K562 (cell line): ENCODE results near the gene ICAM3. TPM values are rescaled to one million over a fixed set of nuclear protein-coding genes. Genes with fewer than 3 reads are reported as not detected.

ENCODE experiments used
- ATAC-seq: fragments of 200-7000 bp; cut with Tn5 transposase; 3 replicates; pipeline ENCODE4 v1.9.1; 2020; ENCODE audit warnings: moderate library complexity
- BruUV-seq: library from RNA; stranded (reverse); fragments of 400-500 nt; replicated peaks from 2 replicates; lab custom pipeline; 2021; lab: Mats Ljungman, UMichigan
- CTCF ChIA-PET: fragments of 300-600 bp; formaldehyde crosslinking; extraction: SDS; loops from one replicate; lab custom pipeline; 2021; ENCODE audit warnings: low intra/inter-chr PET ratio; lab: Yijun Ruan, JAX
- POLR2A ChIA-PET: fragments of 300-600, 350-650 bp; sonication (Branson Sonifier 250); formaldehyde crosslinking; extraction: SDS; loops from one replicate; lab custom pipeline; 2021; ENCODE audit warnings: antibody characterized with exemption, inconsistent platforms; lab: Yijun Ruan, JAX
- DNase-seq, 4 experiments: peaks; one replicate each; pipeline versions ENCODE4 v3.0.0 to v3.0.0-alpha.2; 2011 to 2018; ENCODE audit warnings: low spot score in 3 of 4, mixed read lengths in 3 of 4; ENCODE audit errors: extremely low read depth in 1 of 4
- FAIRE-seq: peaks from 2 replicates; lab custom pipeline; 2011; peaks lifted over from hg19 to GRCh38; lab: Jason Lieb, UNC
- H2AFZ ChIP-seq: 2 replicates; pipeline ENCODE4 v1.6.0; 2011; ENCODE audit warnings: low read depth, low read length, control low read depth, inconsistent platforms
- H3K27ac ChIP-seq: fragments of 200-600 bp; 3 replicates; pipeline ENCODE4 v1.8.0; 2011; ENCODE audit warnings: low read depth, mild to moderate bottlenecking, control low read depth, inconsistent platforms, low read length, moderate library complexity, mixed read lengths; ENCODE audit errors: extremely low read depth
- H3K27me3 ChIP-seq, 2 experiments: fragments of 300-600 bp in 1 of 2; 2 replicates in 1 of 2; 3 replicates in 1 of 2; pipeline versions ENCODE4 v1.6.0 to v1.8.0; 2011; ENCODE audit warnings: inconsistent platforms in 2 of 2, low read length in 2 of 2, mild to moderate bottlenecking in 1 of 2, mixed read lengths in 1 of 2, moderate library complexity in 1 of 2; ENCODE audit not compliant: control insufficient read depth in 2 of 2, insufficient read depth in 2 of 2
- H3K36me3 ChIP-seq: fragments of 300-600 bp; 3 replicates; pipeline ENCODE4 v1.8.0; 2011; ENCODE audit warnings: mild to moderate bottlenecking, low read length, inconsistent platforms; ENCODE audit not compliant: control insufficient read depth, insufficient read depth
- H3K4me1 ChIP-seq, 2 experiments: fragments of 200-600 bp in 1 of 2; replicated peaks in 1 of 2; 2 replicates in 1 of 2; 3 replicates in 1 of 2; pipeline versions ENCODE4 v1.5.1 to v1.8.0; 2011; ENCODE audit warnings: inconsistent platforms in 2 of 2, low read length in 2 of 2, mild to moderate bottlenecking in 1 of 2, mixed read lengths in 1 of 2, moderate library complexity in 1 of 2; ENCODE audit not compliant: control insufficient read depth in 2 of 2, insufficient read depth in 2 of 2
- H3K4me2 ChIP-seq: 2 replicates; pipeline ENCODE4 v1.6.1; 2011; ENCODE audit warnings: low read length, control low read depth, inconsistent platforms, mixed read lengths; ENCODE audit not compliant: insufficient read depth
- H3K4me3 ChIP-seq: fragments of 200-600 bp; sonication (generic), shearing (Covaris generic); 2 replicates; pipeline ENCODE4 v1.5.1; 2016; ENCODE audit warnings: control low read depth, inconsistent platforms
- H3K79me2 ChIP-seq: fragments of 200-600 bp; 3 replicates; pipeline ENCODE4 v1.8.0; 2011; ENCODE audit warnings: low read length, inconsistent platforms; ENCODE audit not compliant: control insufficient read depth, insufficient read depth
- H3K9ac ChIP-seq, 2 experiments: 2 replicates each; pipeline versions ENCODE4 v1.6.0 to v1.6.1; 2011; ENCODE audit warnings: low read depth in 2 of 2, low read length in 2 of 2, control low read depth in 1 of 2, inconsistent platforms in 1 of 2, mild to moderate bottlenecking in 1 of 2, mixed read lengths in 1 of 2; ENCODE audit not compliant: insufficient read depth in 1 of 2
- H3K9me1 ChIP-seq: one replicate; pipeline ENCODE4 v1.6.0; 2011; ENCODE audit warnings: inconsistent platforms, mild to moderate bottlenecking, low read length, moderate library complexity; ENCODE audit not compliant: control insufficient read depth, insufficient read depth
- H3K9me3 ChIP-seq: replicated peaks from 2 replicates; pipeline ENCODE4 v1.5.1; 2011; ENCODE audit warnings: low read depth, low read length, inconsistent platforms; ENCODE audit not compliant: control insufficient read depth, insufficient read depth
- H4K20me1 ChIP-seq: replicated peaks from 2 replicates; pipeline ENCODE4 v1.6.1; 2011; ENCODE audit warnings: low read length, inconsistent platforms, mixed read lengths; ENCODE audit not compliant: control insufficient read depth, insufficient read depth
- BRF1 ChIP-seq: IDR thresholded peaks from 3 replicates; pipeline ENCODE4 v1.6.1; 2011; ENCODE audit warnings: borderline replicate concordance, mild to moderate bottlenecking; ENCODE audit not compliant: insufficient read length; ENCODE audit errors: extremely low read depth
- HCFC1 ChIP-seq: IDR thresholded peaks from 2 replicates; pipeline ENCODE4 v1.6.1; 2012; ENCODE audit warnings: low read depth, low read length, improper control_type of control experiment
- SIX5 ChIP-seq, 2 experiments: IDR thresholded peaks; 2 replicates each; pipeline ENCODE4 v1.6.1; 2011; ENCODE audit warnings: low read length in 2 of 2, borderline replicate concordance in 1 of 2, low read depth in 1 of 2, mild to moderate bottlenecking in 1 of 2, moderate library complexity in 1 of 2; ENCODE audit not compliant: insufficient read depth in 1 of 2
- TCF7 ChIP-seq: sonication (generic); IDR thresholded peaks from 2 replicates; pipeline ENCODE4 v1.6.1; 2016; ENCODE audit warnings: antibody characterized with exemption, borderline replicate concordance
- TSC22D4 ChIP-seq: fragments of 450-650 bp; IDR thresholded peaks from 2 replicates; pipeline ENCODE4 v1.6.1; 2016; ENCODE audit warnings: missing genetic modification characterization, missing biosample characterization, control low read depth
- ZNF124 ChIP-seq: sonication (generic); formaldehyde crosslinking; IDR thresholded peaks from 2 replicates; pipeline ENCODE4 v1.8.1; 2022; ENCODE audit warnings: missing genetic modification reagents
- ZNF143 ChIP-seq: sonication (generic); formaldehyde crosslinking; IDR thresholded peaks from 2 replicates; pipeline ENCODE4 v1.9.0; 2022; ENCODE audit warnings: mild to moderate bottlenecking, missing genetic modification reagents
- WGBS: fragments of 100-300 bp; shearing (Covaris generic); methylation state at CpG from one replicate; pipeline ENCODE4 v1.1.6; 2016; ENCODE audit warnings: low coverage, mixed read lengths; ENCODE audit not compliant: insufficient coverage; ENCODE audit errors: missing lambda C conversion rate; 5-methylcytosine and 5-hydroxymethylcytosine counted together
- in situ Hi-C: fragments of 300-500 bp; cut with MboI; formaldehyde crosslinking; loops from 4 replicates; pipeline ENCODE4 v1.15.0; 2018; ENCODE audit warnings: inconsistent platforms, mixed read lengths
- intact Hi-C: fragments of 100-400 bp; cut with micrococcal nuclease; formaldehyde crosslinking; loops from 2 replicates; pipeline ENCODE4 v1.14.2; 2022
- polyA plus RNA-seq, 8 experiments: library from polyadenylated mRNA; depleted of rRNA in 4 of 8; stranded (reverse) in 5 of 8; unstranded in 3 of 8; fragments of >200 nt; fragmentation: Nextera tagmentation in 2 of 8; fragmentation: Illumina TruSeq in 1 of 8; extraction: Ambion mirVana in 2 of 8; extraction: Trizol in 1 of 8; gene quantifications; 2 replicates each; pipeline versions ENCODE4 v1.2.1 to v1.2.3, GENCODE V29; 2011 to 2014; ENCODE audit warnings: inconsistent platforms in 1 of 8, missing spikeins in 1 of 8
- total RNA-seq, 7 experiments: library from RNA; depleted of rRNA in 6 of 7; stranded (reverse); fragments of >200 nt in 6 of 7; fragmentation: Illumina TruSeq in 2 of 7; extraction: Trizol in 2 of 7; gene quantifications; 2 replicates each; pipeline versions ENCODE4 v1.2.1 to v1.2.3, GENCODE V29; 2011 to 2021; ENCODE audit warnings: low replicate concordance in 1 of 7
- TF ChIP-seq, protein P1 (sequence below): fragments of 150-350 bp; conservative IDR thresholded peaks from 2 replicates; pipeline ENCODE4 v1.6.1; 2014; ENCODE audit warnings: low read length

ICAM3 gene
- total and polyA plus RNA-seq, 9 of the 15 experiments (the other 6 are each of a cell fraction or from before 2014, with no cell fraction given), result 6.5 to 39.5 (median 24.2) TPM

DNA sequence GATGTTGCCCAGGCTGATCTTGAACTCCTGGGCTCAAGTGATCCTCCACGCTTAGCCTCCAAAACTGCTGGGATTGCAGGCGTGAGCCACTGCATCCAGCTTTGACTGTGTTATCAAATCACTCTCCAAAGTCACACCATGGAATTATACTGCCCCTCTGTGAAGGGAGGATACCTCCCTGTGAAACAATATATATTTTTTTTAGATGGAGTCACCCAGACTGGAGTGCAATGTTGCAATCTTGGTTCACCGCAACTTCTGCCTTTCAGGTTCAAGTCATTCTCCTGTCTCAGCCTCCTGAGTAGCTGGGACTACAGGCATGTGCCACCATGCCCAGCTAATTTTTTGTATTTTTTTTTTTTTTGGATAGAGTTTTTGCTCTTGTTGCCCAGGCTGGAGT lies 33.3 kb upstream of the ICAM3 start (continued):
- TF ChIP-seq, protein P1, sequence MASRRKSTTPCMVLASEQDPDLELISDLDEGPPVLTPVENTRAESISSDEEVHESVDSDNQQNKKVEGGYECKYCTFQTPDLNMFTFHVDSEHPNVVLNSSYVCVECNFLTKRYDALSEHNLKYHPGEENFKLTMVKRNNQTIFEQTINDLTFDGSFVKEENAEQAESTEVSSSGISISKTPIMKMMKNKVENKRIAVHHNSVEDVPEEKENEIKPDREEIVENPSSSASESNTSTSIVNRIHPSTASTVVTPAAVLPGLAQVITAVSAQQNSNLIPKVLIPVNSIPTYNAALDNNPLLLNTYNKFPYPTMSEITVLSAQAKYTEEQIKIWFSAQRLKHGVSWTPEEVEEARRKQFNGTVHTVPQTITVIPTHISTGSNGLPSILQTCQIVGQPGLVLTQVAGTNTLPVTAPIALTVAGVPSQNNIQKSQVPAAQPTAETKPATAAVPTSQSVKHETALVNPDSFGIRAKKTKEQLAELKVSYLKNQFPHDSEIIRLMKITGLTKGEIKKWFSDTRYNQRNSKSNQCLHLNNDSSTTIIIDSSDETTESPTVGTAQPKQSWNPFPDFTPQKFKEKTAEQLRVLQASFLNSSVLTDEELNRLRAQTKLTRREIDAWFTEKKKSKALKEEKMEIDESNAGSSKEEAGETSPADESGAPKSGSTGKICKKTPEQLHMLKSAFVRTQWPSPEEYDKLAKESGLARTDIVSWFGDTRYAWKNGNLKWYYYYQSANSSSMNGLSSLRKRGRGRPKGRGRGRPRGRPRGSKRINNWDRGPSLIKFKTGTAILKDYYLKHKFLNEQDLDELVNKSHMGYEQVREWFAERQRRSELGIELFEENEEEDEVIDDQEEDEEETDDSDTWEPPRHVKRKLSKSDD, result no peak
- TF ChIP-seq BRF1 (no peak), TCF7 (no peak), ZNF124 (no peak)
- TF ChIP-seq, all 486 proteins: peak for 0

DNA sequence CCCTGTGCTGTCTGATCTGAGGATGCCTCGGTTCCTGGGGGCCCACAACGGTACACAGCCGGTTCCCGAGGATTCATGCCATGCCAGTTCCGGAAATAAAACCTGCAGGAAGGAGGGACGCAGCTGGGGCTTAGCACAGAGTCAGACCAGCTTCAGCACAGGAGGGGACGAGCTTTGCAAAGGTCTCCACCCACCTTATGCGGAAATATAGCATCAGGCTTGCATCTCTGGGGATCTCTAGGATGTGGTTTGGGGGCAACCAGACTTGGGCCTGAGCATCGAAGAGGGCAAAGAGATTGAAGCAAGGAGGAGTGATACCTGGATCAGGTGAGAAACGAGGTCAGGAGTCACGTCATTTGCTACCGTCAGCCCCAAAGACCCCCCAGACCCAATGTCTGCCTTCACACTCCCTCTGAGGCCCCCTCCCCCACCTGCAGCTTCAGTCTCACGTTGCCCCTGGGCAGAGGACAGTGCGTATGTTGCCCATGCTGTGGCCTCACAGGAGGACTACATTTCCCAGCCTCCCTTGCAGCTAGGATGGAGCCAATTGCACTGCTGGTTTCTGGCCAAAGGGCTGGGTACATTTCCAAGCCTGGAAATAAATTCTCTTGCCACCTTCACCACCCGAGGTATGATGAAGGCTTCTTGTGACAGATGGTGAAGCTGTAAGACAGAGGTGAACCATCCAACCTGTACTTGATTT lies 28.8 kb upstream of the ICAM3 start:
- H3K36me3 ChIP-seq, result peaks cover 77% of the 10 kb centered on the region
- H3K4me2 ChIP-seq, result no peak overlapping the region
- in situ Hi-C loops (no loop called here), intact Hi-C loops (no loop called here)
- H3K9ac ChIP-seq, result no peak overlapping the region
- POLR2A ChIA-PET, result interaction anchor here (0.6 to 1.8 kb wide), 3 partner anchors 11 to 69 kb away, joined by 3 to 9 read pairs (median 3); partner anchors contain the start of gene TYK2
- peak in 1 of 4 experiments; percentile 17 for DNase-seq
- no peaks in the 10 kb centered on the region for H3K9me1 ChIP-seq
- no peaks in the 10 kb centered on the region for H3K79me2 ChIP-seq
- TF ChIP-seq HCFC1, result peak; percentile 74
- TF ChIP-seq ZNF143 (CRISPR knock-in tag), result peak; percentile 69
- peak; percentile 30 to 38; a peak in 2 of 4 replicates for TF ChIP-seq SIX5 (IDR thresholded peaks at IDR 0.05; ENCODE audit: borderline replicate concordance in 1 of 2, insufficient read depth in 1 of 2, low read depth in 1 of 2, low read length in 2 of 2)
- TF ChIP-seq TSC22D4 (tag), result no peak
- BruUV-seq, result no TSS peak
- no peak overlapping the region for H3K27ac ChIP-seq
- CTCF ChIA-PET, result interaction anchor here (0.5 kb wide), 1 partner anchor 677 kb away, joined by 3 read pairs; no protein-coding TSS in a partner anchor
- WGBS, result 94% methylated on average over 12 of the region's 15 CpGs
- H3K9me3 ChIP-seq, result no peaks in the 10 kb centered on the region
- no peak overlapping the region for H3K4me3 ChIP-seq
- FAIRE-seq, result peak; percentile 19
- peak; percentile 57; the same call in 1 of the 3 replicates for ATAC-seq
- peaks cover 0 to 4% of the 10 kb centered on the region in 2 experiments; a peak in 1 of 5 replicates for H3K4me1 ChIP-seq
- H3K27me3 ChIP-seq, result no peaks in the 10 kb centered on the region
- H4K20me1 ChIP-seq, result no peaks in the 10 kb centered on the region
- H2AFZ ChIP-seq, result no peak overlapping the region
